A673 (cell line): ENCODE data around the gene SH3GL3. TPM values are rescaled to one million over a fixed set of nuclear protein-coding genes. Genes with fewer than 3 reads are reported as not detected.

Experiments used
- BruUV-seq: library from RNA; stranded (reverse); fragments of 400-500 nt; replicated peaks from 2 replicates; lab custom pipeline; 2021; lab: Mats Ljungman, UMichigan
- CTCF ChIA-PET: fragments of 300-600 bp; sonication (Branson Sonifier 250); formaldehyde crosslinking; loops from one replicate; lab custom pipeline; 2022; ENCODE audit warnings: antibody characterized with exemption; lab: Charles Lee
- POLR2A ChIA-PET: fragments of 300-600 bp; sonication (Branson Sonifier 250); formaldehyde crosslinking; loops from one replicate; lab custom pipeline; 2022; ENCODE audit warnings: antibody characterized with exemption; ENCODE audit not compliant: low non-redundant PET; lab: Charles Lee
- DNase-seq: peaks from one replicate; pipeline ENCODE4 v3.0.0-alpha.2; 2015; ENCODE audit warnings: low spot score
- H3K27ac ChIP-seq: fragments of 200-600 bp; sonication (generic); 2 replicates; pipeline ENCODE4 v1.5.1; 2016; ENCODE audit warnings: mixed run types, low read depth, mild to moderate bottlenecking, mixed read lengths, antibody characterized with exemption, low read length; ENCODE audit not compliant: poor library complexity, severe bottlenecking
- H3K27me3 ChIP-seq: fragments of 200-600 bp; sonication (generic); replicated peaks from 2 replicates; pipeline ENCODE4 v1.6.1; 2017; ENCODE audit warnings: mixed run types, low read depth, mild to moderate bottlenecking, mixed read lengths, antibody characterized with exemption, low read length; ENCODE audit not compliant: insufficient read depth, poor library complexity
- H3K36me3 ChIP-seq: fragments of 200-600 bp; sonication (generic); 2 replicates; pipeline ENCODE4 v1.6.1; 2016; ENCODE audit warnings: mixed run types, mild to moderate bottlenecking, mixed read lengths, antibody characterized with exemption, low read length; ENCODE audit not compliant: insufficient read depth, poor library complexity, severe bottlenecking
- H3K4me1 ChIP-seq: fragments of 200-600 bp; sonication (generic); 2 replicates; pipeline ENCODE4 v1.6.1; 2017; ENCODE audit warnings: mixed run types, mild to moderate bottlenecking, mixed read lengths, antibody characterized with exemption, low read length; ENCODE audit not compliant: insufficient read depth, poor library complexity, severe bottlenecking
- H3K4me3 ChIP-seq: fragments of 200-600 bp; sonication (generic); 2 replicates; pipeline ENCODE4 v1.5.1; 2016; ENCODE audit warnings: low read depth, mixed run types, mild to moderate bottlenecking, mixed read lengths, low read length; ENCODE audit not compliant: poor library complexity, severe bottlenecking
- H3K9me3 ChIP-seq: fragments of 200-600 bp; sonication (generic); 2 replicates; pipeline ENCODE4 v1.6.1; 2016; ENCODE audit warnings: mixed run types, low read depth, mild to moderate bottlenecking, mixed read lengths, antibody characterized with exemption, low read length; ENCODE audit not compliant: poor library complexity, severe bottlenecking
- EZH2 ChIP-seq: fragments of 200-600 bp; sonication (generic); IDR thresholded peaks from 2 replicates; pipeline ENCODE4 v1.6.1; 2017; ENCODE audit warnings: borderline replicate concordance, low read depth, mild to moderate bottlenecking, mixed read lengths, antibody characterized with exemption, low read length; ENCODE audit not compliant: poor library complexity, severe bottlenecking
- intact Hi-C: fragments of 100-400 bp; cut with micrococcal nuclease; formaldehyde crosslinking; loops from one replicate; pipeline ENCODE4 v1.10.0; 2022; ENCODE audit not compliant: unreplicated experiment
- total RNA-seq: library from RNA; stranded (reverse); gene quantifications from 2 replicates; pipeline ENCODE4 v1.2.3, GENCODE V29; 2021
- TF ChIP-seq, protein P1 (sequence below): fragments of 300-800, 200-600 bp; sonication (generic); conservative IDR thresholded peaks from 2 replicates; pipeline ENCODE4 v1.5.1; 2017; ENCODE audit warnings: low read depth, mild to moderate bottlenecking, antibody characterized with exemption, low read length, moderate library complexity, mixed read lengths

Gene SH3GL3
- total RNA-seq, 1 experiment from 2014 or later: 25.6 TPM

DNA sequence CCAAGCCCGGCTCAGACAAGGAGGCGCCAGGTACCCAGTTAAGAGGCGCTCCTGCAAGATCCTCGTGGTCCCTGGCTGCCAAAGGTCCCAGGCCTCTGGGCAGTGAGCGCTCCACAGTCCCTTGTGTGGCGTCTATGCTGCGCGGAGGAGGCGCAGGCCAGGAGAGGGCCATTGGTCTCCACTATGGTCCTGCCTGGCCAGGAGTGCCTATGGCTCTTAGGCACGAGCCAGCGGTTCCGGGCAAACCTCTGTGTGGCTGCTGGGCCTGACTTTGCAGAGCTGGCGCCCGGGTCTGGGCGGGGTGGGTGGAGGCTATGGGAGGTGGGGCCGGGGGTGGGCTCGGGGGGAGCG lies 206.1 kb downstream of the SH3GL3 start:
- TF ChIP-seq EZH2: no peak
- TF ChIP-seq, protein P1, sequence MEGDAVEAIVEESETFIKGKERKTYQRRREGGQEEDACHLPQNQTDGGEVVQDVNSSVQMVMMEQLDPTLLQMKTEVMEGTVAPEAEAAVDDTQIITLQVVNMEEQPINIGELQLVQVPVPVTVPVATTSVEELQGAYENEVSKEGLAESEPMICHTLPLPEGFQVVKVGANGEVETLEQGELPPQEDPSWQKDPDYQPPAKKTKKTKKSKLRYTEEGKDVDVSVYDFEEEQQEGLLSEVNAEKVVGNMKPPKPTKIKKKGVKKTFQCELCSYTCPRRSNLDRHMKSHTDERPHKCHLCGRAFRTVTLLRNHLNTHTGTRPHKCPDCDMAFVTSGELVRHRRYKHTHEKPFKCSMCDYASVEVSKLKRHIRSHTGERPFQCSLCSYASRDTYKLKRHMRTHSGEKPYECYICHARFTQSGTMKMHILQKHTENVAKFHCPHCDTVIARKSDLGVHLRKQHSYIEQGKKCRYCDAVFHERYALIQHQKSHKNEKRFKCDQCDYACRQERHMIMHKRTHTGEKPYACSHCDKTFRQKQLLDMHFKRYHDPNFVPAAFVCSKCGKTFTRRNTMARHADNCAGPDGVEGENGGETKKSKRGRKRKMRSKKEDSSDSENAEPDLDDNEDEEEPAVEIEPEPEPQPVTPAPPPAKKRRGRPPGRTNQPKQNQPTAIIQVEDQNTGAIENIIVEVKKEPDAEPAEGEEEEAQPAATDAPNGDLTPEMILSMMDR: no peak
- no peak overlapping the region for H3K4me3 ChIP-seq
- H3K27me3 ChIP-seq: peaks cover 26% of the 10 kb centered on the region
- peaks cover 8% of the 10 kb centered on the region for H3K4me1 ChIP-seq
- intact Hi-C loops: loop anchor here (10.0 kb wide), 1 partner anchor 382 kb away; no protein-coding TSS in a partner anchor
- CTCF ChIA-PET: no interaction called here
- POLR2A ChIA-PET: no interaction called here
- H3K9me3 ChIP-seq: no peaks in the 10 kb centered on the region
- no peak overlapping the region for H3K27ac ChIP-seq
- no peak for DNase-seq
- no TSS peak for BruUV-seq
- no peaks in the 10 kb centered on the region for H3K36me3 ChIP-seq

DNA sequence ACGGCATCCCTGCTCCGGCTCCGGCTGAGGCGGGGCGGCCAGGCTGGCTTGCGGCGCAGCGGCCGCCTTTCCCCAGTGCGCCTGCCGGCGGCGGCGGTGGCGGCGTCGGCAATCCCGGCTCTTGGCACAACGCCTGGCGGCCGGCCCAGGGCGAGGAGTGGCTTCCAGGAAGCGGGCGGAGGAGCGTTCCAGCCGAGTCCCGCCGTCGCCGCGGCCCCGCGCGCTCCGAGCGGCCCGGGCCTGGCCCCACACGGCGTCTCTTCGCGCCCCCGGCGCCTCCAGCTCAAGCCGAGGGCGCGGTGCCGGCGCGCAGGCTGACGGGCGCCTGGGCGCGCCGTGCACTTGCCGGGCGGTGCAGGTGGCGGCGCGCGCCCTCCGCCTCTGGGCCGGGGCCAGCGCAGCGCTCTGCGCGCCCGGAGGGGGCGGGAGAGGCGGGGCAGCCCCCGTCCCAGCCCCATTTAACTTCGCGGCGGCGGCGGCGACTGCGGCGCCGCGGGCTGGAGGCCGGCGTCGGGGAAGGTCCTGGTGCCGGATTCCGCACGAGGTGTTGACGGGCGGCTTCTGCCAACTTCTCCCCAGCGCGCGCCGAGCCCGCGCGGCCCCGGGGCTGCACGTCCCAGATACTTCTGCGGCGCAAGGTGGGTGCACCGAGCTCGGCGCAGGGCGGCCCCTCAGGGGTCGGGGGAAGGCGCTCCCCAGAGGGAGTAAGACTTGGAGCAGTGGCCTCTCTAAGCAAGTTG lies 206.7 kb downstream of the SH3GL3 start, which contains the start of gene ADAMTSL3:
TSS of gene ADAMTSL3 (plus strand) at position 485 of the 740 bp plus-strand sequence. CDS start 1,639 bp downstream, outside the sequence.
- Histone ChIP-seq H3K36me3 (no peaks in the 10 kb centered on the region), H3K27me3 (peaks cover 26% of the 10 kb centered on the region), H3K9me3 (no peaks in the 10 kb centered on the region), H3K4me3 (peak within 1 kb of the TSS; percentile 36), H3K4me1 (peaks cover 8% of the 10 kb centered on the region), H3K27ac (no peak within 1 kb of the TSS)
- POLR2A ChIA-PET: no interaction called here
- intact Hi-C loops: loop anchor here (10.0 kb wide), 1 partner anchor 381 kb away; no protein-coding TSS in a partner anchor
- TF ChIP-seq, protein P1: no peak
- TF ChIP-seq EZH2: no peak
- DNase-seq: peak; percentile 74
- no TSS peak for BruUV-seq
- CTCF ChIA-PET: no interaction called here

DNA sequence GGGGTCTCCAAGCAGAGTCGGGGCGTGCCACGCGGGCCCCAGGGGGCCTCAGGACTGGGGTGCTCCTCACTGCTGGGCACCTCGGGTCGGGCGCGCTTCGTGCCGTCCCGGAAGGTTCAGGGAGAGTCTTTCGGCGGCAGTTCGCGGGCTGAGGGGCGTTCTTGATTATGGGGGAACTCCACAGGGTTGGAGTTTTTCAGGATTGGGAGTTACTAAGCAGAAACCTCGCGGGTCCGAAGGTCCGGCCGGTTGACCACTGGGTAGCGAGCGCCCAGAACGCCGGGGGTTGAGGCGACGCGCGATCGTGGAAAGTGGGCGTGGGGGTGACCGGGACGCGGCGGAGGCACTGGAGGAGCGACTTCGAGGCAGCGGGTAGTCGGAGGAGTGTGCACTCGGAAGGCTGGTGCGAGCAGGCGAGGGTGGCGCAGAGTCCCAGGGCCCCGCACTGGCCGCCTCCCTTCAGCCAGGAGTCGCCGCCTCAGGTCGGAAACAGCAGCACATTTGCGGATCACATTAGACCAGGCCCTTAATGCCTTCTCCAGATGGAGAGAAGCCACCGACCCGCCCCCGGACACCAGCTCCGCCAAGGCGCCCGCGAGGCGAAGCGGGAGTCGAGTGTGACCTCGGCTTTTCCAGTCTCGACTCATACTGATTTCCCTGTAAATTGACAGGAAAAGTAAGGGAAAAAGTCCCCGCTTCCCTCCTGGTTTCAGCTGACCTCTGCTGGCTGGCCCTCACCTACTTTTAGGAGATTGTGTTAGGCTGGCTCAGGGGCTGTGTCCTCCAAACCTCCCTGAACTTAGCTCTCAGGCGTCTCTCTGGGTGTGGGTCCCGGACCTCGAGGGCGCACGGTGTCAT lies 207.5 kb downstream of the SH3GL3 start:
- H3K4me3 ChIP-seq: peak overlapping the region; percentile 36
- H3K4me1 ChIP-seq: peaks cover 8% of the 10 kb centered on the region
- peaks cover 26% of the 10 kb centered on the region for H3K27me3 ChIP-seq
- TF ChIP-seq, protein P1: no peak
- peak; percentile 73 for TF ChIP-seq EZH2
- no peaks in the 10 kb centered on the region for H3K36me3 ChIP-seq
- ChIA-PET CTCF (no interaction called here), POLR2A (no interaction called here)
- intact Hi-C loops: loop anchor here (10.0 kb wide), 1 partner anchor 380 kb away; no protein-coding TSS in a partner anchor
- no peaks in the 10 kb centered on the region for H3K9me3 ChIP-seq
- H3K27ac ChIP-seq: no peak overlapping the region
- DNase-seq: no peak
- no TSS peak for BruUV-seq
